ENCODE measurements around the gene ZNF217. TPM values are rescaled to one million over a fixed set of nuclear protein-coding genes. Genes with fewer than 3 reads are reported as not detected.
A peak's percentile ranks its signal among the peaks of the same experiment; 100 is the strongest.

ZNF217 gene
- total and polyA plus RNA-seq, 9 of the 15 experiments (the other 6 are each of a cell fraction or from before 2014, with no cell fraction given) = 3.0 to 41.8 (median 16.8) TPM

- TF ChIP-seq GABPB1 (CRISPR knock-in tag; IDR thresholded peaks at IDR 0.05) = no peak
- TF ChIP-seq CREBBP (IDR thresholded peaks at IDR 0.05; ENCODE audit: low read depth, low read length) = no peak
- TF ChIP-seq FOXP4 (CRISPR knock-in tag; IDR thresholded peaks at IDR 0.05; ENCODE audit: borderline replicate concordance) = no peak
- TF ChIP-seq CAMTA2 (CRISPR knock-in tag; conservative IDR thresholded peaks at IDR 0.05) = no peak
- TF ChIP-seq MBD2 (IDR thresholded peaks at IDR 0.05; ENCODE audit: borderline replicate concordance, low read depth) = 0 out of 2 replicates have a peak, but pooled peaks have one; percentile 58
- no peak for TF ChIP-seq PTBP1 (IDR thresholded peaks at IDR 0.05; ENCODE audit: low read depth, low read length)
- no peak for TF ChIP-seq ADNP (tag; IDR thresholded peaks at IDR 0.05)
- no peak for TF ChIP-seq ZBTB26 (CRISPR knock-in tag; IDR thresholded peaks at IDR 0.05)
- no peak for TF ChIP-seq ZBTB1 (CRISPR knock-in tag; IDR thresholded peaks at IDR 0.05; ENCODE audit: borderline replicate concordance, low read depth)
- TF ChIP-seq FOXJ3 (CRISPR knock-in tag; IDR thresholded peaks at IDR 0.05) = no peak
- no peak for TF ChIP-seq MED1 (CRISPR knock-in tag; IDR thresholded peaks at IDR 0.05; ENCODE audit: borderline replicate concordance)
- 0 out of 2 replicates have a peak, but pooled peaks have one; percentile 35 for TF ChIP-seq ZBTB17 (CRISPR knock-in tag; IDR thresholded peaks at IDR 0.05)
- TF ChIP-seq BRCA1 (IDR thresholded peaks at IDR 0.05) = no peak
- TF ChIP-seq BRCA1 (CRISPR knock-in tag; IDR thresholded peaks at IDR 0.05) = no peak
- peak; percentile 95 for TF ChIP-seq ZNF592 (IDR thresholded peaks at IDR 0.05)
- TF ChIP-seq ARID2 (IDR thresholded peaks at IDR 0.05) = no peak
- TF ChIP-seq RFX1 (IDR thresholded peaks at IDR 0.05) = no peak
- TF ChIP-seq ATF4 (CRISPR knock-in tag; IDR thresholded peaks at IDR 0.05) = peak; percentile 53; the same call in 1 of the 2 replicates
- TF ChIP-seq JUND (IDR thresholded peaks at IDR 0.05; ENCODE audit: borderline replicate concordance, low read depth, low read length) = peak; percentile 10; the same call in 1 of the 2 replicates
- peak; percentile 54; the same call in 2 of the 3 replicates for TF ChIP-seq JUND (tag; IDR thresholded peaks at IDR 0.05; ENCODE audit: borderline replicate concordance, low read depth, low read length)
Observed at GRCh38 chr20:53623454-53624211, 30.0 kb upstream of the ZNF217 start (continued).
